AG04449 (cell line): ENCODE measurements around the gene TRAPPC10.

Source experiments
- CTCF ChIA-PET: fragments of 350-600 bp; formaldehyde crosslinking; extraction: SDS; loops from one replicate; lab custom pipeline; 2021; ENCODE audit warnings: antibody characterized with exemption; lab: Yijun Ruan, JAX
- POLR2A ChIA-PET: fragments of 400-600, 350-600 bp; formaldehyde crosslinking; extraction: SDS; loops from one replicate; lab custom pipeline; 2020; ENCODE audit warnings: antibody characterized with exemption, inconsistent platforms; lab: Yijun Ruan, JAX
- DNase-seq: peaks from one replicate; pipeline ENCODE4 v3.0.0-alpha.2; 2010; ENCODE audit warnings: low read depth, low spot score
- H3K4me3 ChIP-seq: 2 replicates; pipeline ENCODE4 v1.5.1; 2011; ENCODE audit warnings: low read depth, mild to moderate bottlenecking, control low read depth, low read length
- CTCF ChIP-seq: IDR thresholded peaks from one replicate; pipeline ENCODE4 v1.5.1; 2011; ENCODE audit warnings: mild to moderate bottlenecking, moderate library complexity, low read length, control low read depth, inconsistent platforms; ENCODE audit not compliant: insufficient read depth; ENCODE audit errors: missing control alignments

The TRAPPC10 gene

GRCh38 chr21:44011579-44012473 is at the start of gene TRAPPC10:
Gene TRAPPC10 (plus strand): TSS chr21:44012309. CDS start chr21:44012494, 185 bp downstream.
- POLR2A ChIA-PET: interaction anchor here (0.9 to 1.0 kb wide), 2 partner anchors 8 to 15 kb away, joined by 3 read pairs; no protein-coding TSS in a partner anchor
- CTCF ChIA-PET: interaction anchor here (0.8 to 1.0 kb wide), 3 partner anchors 11 to 36 kb away, joined by 3 read pairs; no protein-coding TSS in a partner anchor
- peak within 1 kb of the TSS; percentile 78 for H3K4me3 ChIP-seq
- no peak for DNase-seq
- TF ChIP-seq CTCF: no peak

GRCh38 chr21:43965911-43966585 is 46.1 kb upstream of the TRAPPC10 start:
- TF ChIP-seq CTCF: no peak
- POLR2A ChIA-PET: no interaction called here
- CTCF ChIA-PET: no interaction called here
- no peak for DNase-seq
- no peak overlapping the region for H3K4me3 ChIP-seq

- no peak overlapping the region for H3K4me3 ChIP-seq
- TF ChIP-seq CTCF: no peak
- ChIA-PET CTCF (no interaction called here), POLR2A (no interaction called here)
- no peak for DNase-seq
Observed at GRCh38 chr21:43966946-43967512, 45.1 kb upstream of the TRAPPC10 start.

- TF ChIP-seq CTCF: no peak
- no peak for DNase-seq
- POLR2A ChIA-PET: no interaction called here
- no peak overlapping the region for H3K4me3 ChIP-seq
- CTCF ChIA-PET: no interaction called here
Observed at GRCh38 chr21:43967981-43968380, 44.1 kb upstream of the TRAPPC10 start.

- ChIA-PET CTCF (interaction anchor here (0.6 kb wide), 1 partner anchor 9 kb away, joined by 3 read pairs; no protein-coding TSS in a partner anchor), POLR2A (no interaction called here)
- DNase-seq: no peak
- TF ChIP-seq CTCF: no peak
- H3K4me3 ChIP-seq: no peak overlapping the region
Observed at GRCh38 chr21:43968410-43969114, 43.5 kb upstream of the TRAPPC10 start.
